Measurements from ENCODE around the gene BTBD7. TPM values are rescaled to one million over a fixed set of nuclear protein-coding genes. Genes with fewer than 3 reads are reported as not detected.

BTBD7 gene
- total RNA-seq, 2 donors from 2014 or later, result 21.9 to 30.5 TPM

Other genes with a start within 250 kb of the BTBD7 start
- 10 to 100 TPM; 53.8 to 85.0 TPM for gene ITPK1, start 217.1 kb downstream of the BTBD7 start, total RNA-seq
- 10 to 100 TPM; 26.0 to 28.6 TPM for gene MOAP1, start 148.1 kb downstream of the BTBD7 start, total RNA-seq
- gene LYSET, start 147.7 kb downstream of the BTBD7 start, total RNA-seq, result 1 to 10 TPM; 3.2 to 5.2 TPM
- gene GON7, start 126.0 kb downstream of the BTBD7 start, total RNA-seq, result 1 to 10 TPM; 3.1 to 3.2 TPM
- 10 to 100 TPM; 24.1 to 28.1 TPM for gene UBR7, start 125.8 kb downstream of the BTBD7 start, total RNA-seq
- not detected for gene COX8C, start 14.1 kb upstream of the BTBD7 start, total RNA-seq
- gene UNC79, start 97.9 kb upstream of the BTBD7 start, total RNA-seq, result under 1 TPM; 0.14 to 0.21 TPM

Data from thoracic aorta (tissue), 2 donors.